Measurements from ENCODE around the gene PDK3.

- no peak for TF ChIP-seq SP1 (IDR thresholded peaks at IDR 0.05)
- no peak for TF ChIP-seq HDGF (IDR thresholded peaks at IDR 0.05; ENCODE audit: borderline replicate concordance)
- no peak for TF ChIP-seq BHLHE40 (IDR thresholded peaks at IDR 0.05; ENCODE audit: borderline replicate concordance)
- no peak for TF ChIP-seq FOXA1 (IDR thresholded peaks at IDR 0.05)
- no peak for TF ChIP-seq ZNF384 (IDR thresholded peaks at IDR 0.05)
Observed at GRCh38 chrX:24427747-24428019, 37.4 kb upstream of the PDK3 start.

All from HEK293T (cell line).